Peyer's patch (tissue), 4 donors: Measurements from ENCODE around the gene LMF2. TPM values are rescaled to one million over a fixed set of nuclear protein-coding genes. Genes with fewer than 3 reads are reported as not detected.

ENCODE experiments used
- DNase-seq, 3 donors: peaks; one replicate each; pipeline ENCODE4 v3.0.0-alpha.2; 2017 to 2019
- H3K27ac ChIP-seq, 4 donors: fragments of 200-600 bp; sonication (generic); one replicate each; pipeline ENCODE4 v1.5.1; 2016 to 2019
- H3K27me3 ChIP-seq, 2 donors: fragments of 200-600 bp; sonication (generic); one replicate each; pipeline ENCODE4 v1.5.1; 2019
- H3K36me3 ChIP-seq, 3 donors: fragments of 200-600 bp; sonication (generic); one replicate each; pipeline ENCODE4 v1.5.1; 2016 to 2019
- H3K4me1 ChIP-seq, 4 donors: fragments of 200-600 bp; sonication (generic); one replicate each; pipeline ENCODE4 v1.5.1; 2016 to 2019
- H3K4me3 ChIP-seq, 4 donors: fragments of 200-600 bp; sonication (generic); 1 replicate in 3 of 4; 2 replicates in 1 of 4; pipeline ENCODE4 v1.5.1; 2016 to 2019; ENCODE audit warnings: mild to moderate bottlenecking in 1 of 4
- H3K9me3 ChIP-seq, 4 donors: fragments of 200-600 bp; sonication (generic); one replicate each; pipeline ENCODE4 v1.5.1; 2016 to 2019; ENCODE audit warnings: mild to moderate bottlenecking in 1 of 4
- CTCF ChIP-seq, 6 experiments: fragments of 450-650 bp in 4 of 6; fragments of 200-600 bp in 2 of 6; sonication (generic) in 1 of 6; IDR thresholded peaks; one replicate each; pipeline ENCODE4 v1.5.1; 2017 to 2019; ENCODE audit warnings: antibody characterized with exemption in 6 of 6, mild to moderate bottlenecking in 3 of 6, moderate library complexity in 1 of 6
- POLR2A ChIP-seq, 2 donors: fragments of 450-650 bp; IDR thresholded peaks; one replicate each; pipeline ENCODE4 v1.5.1; 2017; ENCODE audit warnings: antibody characterized with exemption in 2 of 2, mild to moderate bottlenecking in 2 of 2, moderate library complexity in 2 of 2
- total RNA-seq, 4 donors: library from RNA; depleted of rRNA; stranded (reverse); fragments of >200 nt; gene quantifications; one replicate each; pipeline ENCODE4 v1.1.0, GENCODE V29; 2016

LMF2 gene
- total RNA-seq, 4 donors from 2014 or later: 68.5 to 94.9 (median 83.3) TPM

GRCh38 chr22:50471962-50472361 lies 35.5 kb downstream of the LMF2 start:
- Histone ChIP-seq H3K27ac (peak overlapping the region in 3 of 4 donors; percentile 82 to 90 (median 88)), H3K4me1 (peaks cover 22 to 67% (median 53%) of the 10 kb centered on the region in 4 donors), H3K9me3 (no peaks in the 10 kb centered on the region), H3K4me3 (no peak overlapping the region), H3K36me3 (peaks cover 0 to 13% (median 0%) of the 10 kb centered on the region in 3 donors), H3K27me3 (no peaks in the 10 kb centered on the region)
- no peak for DNase-seq
- TF ChIP-seq POLR2A (IDR thresholded peaks at IDR 0.05) (no peak), CTCF (IDR thresholded peaks at IDR 0.05) (no peak)

- no peaks in the 10 kb centered on the region for H3K27me3 ChIP-seq
- H3K9me3 ChIP-seq: no peaks in the 10 kb centered on the region
- TF ChIP-seq CTCF (IDR thresholded peaks at IDR 0.05): no peak
- no peak for TF ChIP-seq POLR2A (IDR thresholded peaks at IDR 0.05)
- H3K4me1 ChIP-seq: peaks cover 22 to 67% (median 53%) of the 10 kb centered on the region in 4 donors
- H3K4me3 ChIP-seq: peak overlapping the region in 1 of 4 donors; percentile 22
- H3K27ac ChIP-seq: peak overlapping the region; percentile 82 to 90 (median 87)
- peaks cover 0 to 20% (median 0%) of the 10 kb centered on the region in 3 donors for H3K36me3 ChIP-seq
- no peak for DNase-seq
Observed at GRCh38 chr22:50471197-50471847, 36.2 kb downstream of the LMF2 start.

- Histone ChIP-seq H3K4me1 (peaks cover 22 to 67% (median 52%) of the 10 kb centered on the region in 4 donors), H3K4me3 (peak overlapping the region in 1 of 4 donors; percentile 22), H3K9me3 (no peaks in the 10 kb centered on the region), H3K27me3 (no peaks in the 10 kb centered on the region), H3K27ac (peak overlapping the region; percentile 82 to 90 (median 87)), H3K36me3 (peaks cover 0 to 28% (median 0%) of the 10 kb centered on the region in 3 donors)
- TF ChIP-seq CTCF (IDR thresholded peaks at IDR 0.05): peak in 1 of 6 experiments; percentile 6
- peak in 1 of 2 donors; percentile 11 for TF ChIP-seq POLR2A (IDR thresholded peaks at IDR 0.05)
- peak; percentile 61 to 73 (median 70) for DNase-seq
Observed at GRCh38 chr22:50470491-50470890, 37.0 kb downstream of the LMF2 start.

- DNase-seq: peak; percentile 91 to 99 (median 98)
- Histone ChIP-seq H3K27ac (peak overlapping the region; percentile 82 to 90 (median 87)), H3K27me3 (no peaks in the 10 kb centered on the region), H3K36me3 (peaks cover 0 to 37% (median 2%) of the 10 kb centered on the region in 3 donors), H3K4me3 (peak overlapping the region; percentile 13 to 41 (median 25)), H3K4me1 (peaks cover 22 to 63% (median 50%) of the 10 kb centered on the region in 4 donors), H3K9me3 (no peaks in the 10 kb centered on the region)
- TF ChIP-seq POLR2A (IDR thresholded peaks at IDR 0.05): no peak
- no peak for TF ChIP-seq CTCF (IDR thresholded peaks at IDR 0.05)
Observed at GRCh38 chr22:50469377-50470305, 37.9 kb downstream of the LMF2 start.

- peaks cover 0 to 47% (median 2%) of the 10 kb centered on the region in 3 donors for H3K36me3 ChIP-seq
- H3K4me3 ChIP-seq: peak overlapping the region in 1 of 4 donors; percentile 41
- peak overlapping the region; percentile 68 to 90 (median 85) for H3K27ac ChIP-seq
- H3K4me1 ChIP-seq: peaks cover 22 to 58% (median 47%) of the 10 kb centered on the region in 4 donors
- TF ChIP-seq POLR2A (IDR thresholded peaks at IDR 0.05) (no peak), CTCF (IDR thresholded peaks at IDR 0.05) (no peak)
- DNase-seq: no peak
- H3K27me3 ChIP-seq: no peaks in the 10 kb centered on the region
- no peaks in the 10 kb centered on the region for H3K9me3 ChIP-seq
Observed at GRCh38 chr22:50468626-50469025, 38.9 kb downstream of the LMF2 start.
